Osteoblast (primary cell): Measurements from ENCODE around the gene GALNT9. TPM values are rescaled to one million over a fixed set of nuclear protein-coding genes. Genes with fewer than 3 reads are reported as not detected.

Source experiments
- DNase-seq: peaks from one replicate; pipeline ENCODE4 v3.0.0; 2011; ENCODE audit warnings: low spot score, mixed read lengths; ENCODE audit not compliant: insufficient read length; ENCODE audit errors: missing footprints
- H2AFZ ChIP-seq: 2 replicates; pipeline ENCODE4 v1.6.0; 2011; ENCODE audit warnings: mild to moderate bottlenecking, low read length
- H3K27ac ChIP-seq: 2 replicates; pipeline ENCODE4 v1.5.1; 2011; ENCODE audit warnings: mild to moderate bottlenecking, low read depth, low read length, moderate library complexity
- H3K27me3 ChIP-seq: 2 replicates; pipeline ENCODE4 v1.6.0; 2012; ENCODE audit warnings: mild to moderate bottlenecking, control low read depth, inconsistent platforms, low read length, moderate library complexity; ENCODE audit not compliant: insufficient read depth
- H3K36me3 ChIP-seq: 2 replicates; pipeline ENCODE4 v1.5.1; 2011; ENCODE audit warnings: mild to moderate bottlenecking, low read length, control low read depth, moderate library complexity; ENCODE audit not compliant: insufficient read depth
- H3K4me1 ChIP-seq: 2 replicates; pipeline ENCODE4 v1.5.1; 2011; ENCODE audit warnings: mild to moderate bottlenecking, low read length, control low read depth, moderate library complexity; ENCODE audit not compliant: insufficient read depth
- H3K4me2 ChIP-seq: 2 replicates; pipeline ENCODE4 v1.6.0; 2011; ENCODE audit warnings: mild to moderate bottlenecking, low read length; ENCODE audit not compliant: insufficient read depth
- H3K4me3 ChIP-seq: fragments of 200-600 bp; sonication (generic); 3 replicates; pipeline ENCODE4 v1.5.1; 2012; ENCODE audit warnings: mild to moderate bottlenecking, low read length, inconsistent platforms; ENCODE audit not compliant: insufficient read depth
- H3K79me2 ChIP-seq: 2 replicates; pipeline ENCODE4 v1.6.0; 2012; ENCODE audit warnings: mild to moderate bottlenecking, low read length, control low read depth, inconsistent platforms; ENCODE audit not compliant: insufficient read depth
- H3K9me3 ChIP-seq: 2 replicates; pipeline ENCODE4 v1.5.1; 2011; ENCODE audit warnings: low read depth, low read length, control low read depth
- H4K20me1 ChIP-seq: 2 replicates; pipeline ENCODE4 v1.6.0; 2012; ENCODE audit warnings: mild to moderate bottlenecking, low read length, control low read depth; ENCODE audit not compliant: insufficient read depth
- total RNA-seq: library from RNA; depleted of rRNA; stranded (reverse); fragments of >200 nt; gene quantifications from 2 replicates; pipeline ENCODE4 v1.2.3, GENCODE V29; 2012
- TF ChIP-seq, protein P1 (sequence below): IDR thresholded peaks from 2 replicates; pipeline ENCODE4 v1.5.1; 2011; ENCODE audit warnings: mild to moderate bottlenecking, low read depth, low read length, moderate library complexity; ENCODE audit errors: extremely low read depth

Gene GALNT9
- total RNA-seq, 1 donor: 0.36 TPM

DNA sequence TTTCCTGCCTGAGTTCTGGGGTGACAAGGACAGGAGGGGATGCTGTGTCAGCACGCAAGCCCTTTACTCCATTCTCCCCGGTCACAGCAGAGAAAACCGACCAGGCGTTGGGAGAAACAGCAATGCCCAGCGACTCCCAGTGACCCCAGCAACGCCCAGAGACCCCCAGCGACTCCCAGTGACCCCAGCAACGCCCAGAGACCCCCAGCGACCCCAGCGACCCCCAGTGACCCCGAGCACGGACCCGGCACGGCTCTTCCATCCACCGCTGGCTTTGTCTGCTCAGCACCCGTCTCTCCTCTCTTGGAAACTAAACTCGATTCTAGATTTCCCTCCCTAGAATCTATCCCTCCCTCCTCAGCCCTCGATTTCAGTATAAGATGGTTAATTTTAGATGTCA is 38.5 kb upstream of the GALNT9 start:
- Histone ChIP-seq H4K20me1 (no peaks in the 10 kb centered on the region), H3K36me3 (no peaks in the 10 kb centered on the region), H3K27me3 (peaks cover 10% of the 10 kb centered on the region), H3K27ac (no peak overlapping the region), H3K4me3 (no peak overlapping the region), H3K4me1 (no peaks in the 10 kb centered on the region), H3K4me2 (no peak overlapping the region), H2AFZ (no peak overlapping the region), H3K79me2 (no peaks in the 10 kb centered on the region), H3K9me3 (no peaks in the 10 kb centered on the region)
- TF ChIP-seq, protein P1, sequence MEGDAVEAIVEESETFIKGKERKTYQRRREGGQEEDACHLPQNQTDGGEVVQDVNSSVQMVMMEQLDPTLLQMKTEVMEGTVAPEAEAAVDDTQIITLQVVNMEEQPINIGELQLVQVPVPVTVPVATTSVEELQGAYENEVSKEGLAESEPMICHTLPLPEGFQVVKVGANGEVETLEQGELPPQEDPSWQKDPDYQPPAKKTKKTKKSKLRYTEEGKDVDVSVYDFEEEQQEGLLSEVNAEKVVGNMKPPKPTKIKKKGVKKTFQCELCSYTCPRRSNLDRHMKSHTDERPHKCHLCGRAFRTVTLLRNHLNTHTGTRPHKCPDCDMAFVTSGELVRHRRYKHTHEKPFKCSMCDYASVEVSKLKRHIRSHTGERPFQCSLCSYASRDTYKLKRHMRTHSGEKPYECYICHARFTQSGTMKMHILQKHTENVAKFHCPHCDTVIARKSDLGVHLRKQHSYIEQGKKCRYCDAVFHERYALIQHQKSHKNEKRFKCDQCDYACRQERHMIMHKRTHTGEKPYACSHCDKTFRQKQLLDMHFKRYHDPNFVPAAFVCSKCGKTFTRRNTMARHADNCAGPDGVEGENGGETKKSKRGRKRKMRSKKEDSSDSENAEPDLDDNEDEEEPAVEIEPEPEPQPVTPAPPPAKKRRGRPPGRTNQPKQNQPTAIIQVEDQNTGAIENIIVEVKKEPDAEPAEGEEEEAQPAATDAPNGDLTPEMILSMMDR: no peak
- no peak for DNase-seq

DNA sequence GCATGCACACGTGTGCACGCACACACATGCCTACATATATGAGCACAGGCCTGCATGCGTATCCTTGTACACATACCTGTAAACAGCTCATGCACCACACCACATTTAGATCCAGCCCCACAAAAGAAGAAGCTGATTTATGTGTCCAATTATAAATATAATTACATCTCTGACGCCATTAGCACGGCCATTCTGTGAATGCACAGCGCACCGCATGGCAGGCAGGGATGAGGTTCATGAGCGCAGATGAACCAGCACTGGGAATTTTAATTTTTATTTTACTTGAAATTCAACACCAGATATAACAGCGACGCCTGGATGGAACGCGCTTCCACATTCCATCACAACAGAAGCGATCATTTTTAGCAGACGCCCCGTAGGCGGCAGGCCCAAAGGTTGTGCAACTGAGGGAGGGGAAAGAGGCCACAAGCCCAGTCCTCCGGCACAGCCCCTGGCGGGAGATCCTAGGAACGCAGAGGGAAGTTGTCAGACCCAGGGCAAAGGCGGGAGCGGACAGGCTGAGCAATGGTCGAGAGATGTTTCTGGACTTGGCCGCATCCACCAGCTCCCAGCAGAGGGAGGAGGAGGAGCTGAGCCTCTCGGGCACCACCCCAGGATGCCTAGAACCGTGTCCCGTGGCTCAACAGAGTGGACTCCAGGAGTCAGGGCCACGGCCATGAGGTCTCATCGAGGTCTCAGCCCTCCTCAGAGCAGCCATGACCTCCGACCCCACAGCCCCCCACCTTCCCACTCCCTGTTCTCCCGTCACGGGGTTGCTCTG is 37.9 kb upstream of the GALNT9 start:
- H2AFZ ChIP-seq: no peak overlapping the region
- no peaks in the 10 kb centered on the region for H3K4me1 ChIP-seq
- no peaks in the 10 kb centered on the region for H3K36me3 ChIP-seq
- no peak for DNase-seq
- H3K27me3 ChIP-seq: peaks cover 10% of the 10 kb centered on the region
- H4K20me1 ChIP-seq: no peaks in the 10 kb centered on the region
- TF ChIP-seq, protein P1: peak; percentile 11
- no peak overlapping the region for H3K27ac ChIP-seq
- H3K9me3 ChIP-seq: no peaks in the 10 kb centered on the region
- H3K4me2 ChIP-seq: no peak overlapping the region
- H3K79me2 ChIP-seq: no peaks in the 10 kb centered on the region
- no peak overlapping the region for H3K4me3 ChIP-seq

DNA sequence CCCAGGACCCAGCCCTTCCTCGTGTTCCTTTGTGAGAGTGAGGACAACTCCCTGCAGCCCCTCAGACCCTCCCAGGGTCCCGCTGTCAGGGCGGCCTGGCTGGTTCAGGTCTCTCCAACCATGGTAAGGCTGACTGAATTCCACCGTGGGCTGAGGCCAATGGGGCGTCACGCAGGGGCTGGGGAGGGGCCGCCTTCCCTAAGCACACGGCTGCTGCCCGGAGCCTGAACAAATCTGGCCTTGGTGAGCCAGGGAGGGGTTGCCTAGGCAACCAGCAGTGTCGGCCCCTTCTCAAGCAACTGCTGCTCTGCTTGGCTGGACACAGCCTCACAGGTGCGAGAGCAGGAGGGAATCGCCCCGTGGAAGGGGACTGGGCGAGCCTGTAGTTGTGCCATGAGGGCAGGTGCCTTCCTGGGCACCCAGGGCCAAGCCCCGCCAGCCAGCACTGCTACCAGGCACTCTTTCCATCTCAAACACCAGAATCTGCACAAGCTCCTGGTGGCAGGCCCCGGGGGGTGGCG is 37.0 kb upstream of the GALNT9 start:
- no peak overlapping the region for H2AFZ ChIP-seq
- H3K4me1 ChIP-seq: no peaks in the 10 kb centered on the region
- H3K9me3 ChIP-seq: no peaks in the 10 kb centered on the region
- TF ChIP-seq, protein P1: no peak
- DNase-seq: no peak
- peaks cover 6% of the 10 kb centered on the region for H3K27me3 ChIP-seq
- H3K79me2 ChIP-seq: no peaks in the 10 kb centered on the region
- no peak overlapping the region for H3K4me3 ChIP-seq
- no peaks in the 10 kb centered on the region for H4K20me1 ChIP-seq
- no peak overlapping the region for H3K4me2 ChIP-seq
- H3K36me3 ChIP-seq: no peaks in the 10 kb centered on the region
- no peak overlapping the region for H3K27ac ChIP-seq

DNA sequence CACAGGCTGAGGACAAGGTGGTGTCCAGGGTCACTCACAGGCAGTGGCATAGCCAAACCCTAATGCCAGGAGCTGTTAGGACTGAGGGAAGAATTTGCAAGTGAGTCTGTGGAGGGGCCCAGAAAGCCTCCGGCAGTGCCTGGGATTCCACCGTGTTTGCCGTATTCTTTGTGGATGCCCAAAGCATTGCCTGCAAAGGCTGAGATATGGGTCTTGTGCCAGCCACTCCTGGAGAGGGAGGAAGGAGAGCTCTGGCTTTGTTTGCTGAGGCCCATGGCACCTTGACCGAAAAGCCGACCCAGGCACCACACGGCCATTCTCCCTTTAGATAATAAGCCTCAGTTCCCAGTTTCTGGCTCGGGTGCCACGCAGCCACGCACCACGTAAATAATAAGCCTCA is 35.8 kb upstream of the GALNT9 start:
- Histone ChIP-seq H4K20me1 (no peaks in the 10 kb centered on the region), H2AFZ (no peak overlapping the region), H3K27ac (no peak overlapping the region), H3K4me3 (no peak overlapping the region), H3K4me1 (no peaks in the 10 kb centered on the region), H3K9me3 (no peaks in the 10 kb centered on the region), H3K27me3 (no peaks in the 10 kb centered on the region), H3K36me3 (no peaks in the 10 kb centered on the region), H3K4me2 (no peak overlapping the region), H3K79me2 (no peaks in the 10 kb centered on the region)
- DNase-seq: no peak
- TF ChIP-seq, protein P1: no peak
